Nucleus accumbens (tissue), 56 donors: Measurements from ENCODE around the gene ASCC3.
"Not testable (repeated sequence)": the region's sequence is repeated elsewhere in the genome, so short reads cannot be mapped to it uniquely, and the experiment has no call there.

Experiments used
- DNase-seq, 56 donors: peaks; one replicate each; lab custom pipeline; 2025; lab: John Stamatoyannopoulos, UW

ASCC3 gene

DNA sequence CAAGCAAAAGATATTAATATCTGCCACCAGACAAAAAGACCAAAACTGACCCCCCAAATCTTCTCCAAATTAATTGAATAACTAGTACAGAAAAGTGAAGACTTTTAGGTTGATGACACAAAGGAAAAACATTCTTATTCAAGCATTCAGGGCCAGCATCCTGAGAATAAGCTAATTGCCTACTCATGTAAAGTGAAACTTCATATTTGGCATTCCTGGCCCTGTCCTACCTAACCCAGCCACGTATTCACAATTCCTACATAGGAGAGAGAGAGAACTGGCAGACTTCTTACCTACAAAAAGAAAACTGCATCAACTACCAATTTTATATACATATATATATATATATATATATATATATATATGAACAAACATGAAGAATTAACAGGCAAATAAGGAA lies 4.9 kb upstream of the ASCC3 start:
- no peak for DNase-seq

DNA sequence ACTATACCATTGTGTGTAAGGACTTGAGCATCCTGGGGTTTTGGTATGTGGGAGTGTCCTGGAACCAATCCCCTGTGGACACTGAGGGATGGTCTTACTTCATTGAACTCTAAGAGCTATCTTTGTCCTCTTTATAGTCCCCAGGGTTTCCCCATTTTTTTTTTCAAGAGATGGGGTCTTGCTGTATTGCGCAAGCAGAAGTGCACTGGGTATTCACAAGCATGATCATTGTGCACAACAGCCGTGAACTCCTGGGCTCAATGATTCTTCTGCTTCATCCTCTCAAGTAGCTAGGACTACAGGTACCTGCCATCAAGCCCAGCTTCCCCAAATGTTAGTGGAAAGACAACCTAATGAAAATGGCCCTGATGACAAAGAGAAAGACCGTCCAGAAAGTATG lies 2.2 kb upstream of the ASCC3 start:
- no peak for DNase-seq

DNA sequence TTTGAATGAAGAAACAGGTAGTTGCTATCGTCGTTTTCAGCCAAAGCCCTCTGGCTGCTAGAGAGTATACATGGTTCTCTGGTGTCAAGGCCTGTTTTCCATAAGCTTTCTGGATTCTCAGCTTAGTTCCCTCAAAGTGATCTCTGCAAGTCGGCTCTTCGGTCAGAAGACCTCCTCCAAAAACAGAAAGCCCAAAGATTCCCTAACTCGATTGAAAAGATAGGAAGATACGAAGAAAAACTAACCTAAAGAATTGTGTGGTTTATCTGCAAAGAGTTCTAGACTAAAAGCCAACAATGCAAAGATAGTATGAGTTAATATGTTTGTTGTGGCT lies 545 bp upstream of the ASCC3 start:
- DNase-seq: no peak

DNA sequence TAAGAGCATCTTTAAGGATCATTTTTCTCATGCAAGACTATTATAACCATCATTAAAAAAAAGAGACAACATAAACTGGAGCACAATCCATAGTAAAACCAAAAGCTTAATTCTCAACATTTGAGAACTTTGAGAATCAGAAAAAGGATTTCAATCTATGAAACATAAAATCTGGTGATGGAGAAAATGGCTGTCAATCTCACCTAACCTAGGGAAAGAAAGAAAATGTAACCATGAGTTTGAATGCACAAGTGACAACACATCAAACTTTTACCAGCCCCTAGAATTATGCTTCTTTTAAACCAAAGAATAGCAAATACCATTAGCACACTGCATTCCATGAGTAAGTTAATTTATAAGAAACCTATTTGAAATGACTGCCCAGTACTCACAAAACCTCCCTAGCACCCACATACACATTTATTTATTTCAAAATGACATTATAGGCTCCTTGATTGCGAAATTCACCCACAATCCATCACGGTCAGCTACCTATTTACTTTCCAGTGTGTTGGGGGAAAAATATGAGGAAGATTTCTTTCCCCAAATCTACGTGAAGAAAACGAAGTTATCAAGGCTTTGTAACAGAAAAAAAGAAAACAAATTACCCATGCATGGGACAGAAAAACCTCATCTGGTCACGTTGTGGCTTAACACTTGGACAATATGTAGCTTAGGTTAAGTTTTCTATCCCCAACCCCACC lies 828 bp downstream of the ASCC3 start:
- no peak for DNase-seq

DNA sequence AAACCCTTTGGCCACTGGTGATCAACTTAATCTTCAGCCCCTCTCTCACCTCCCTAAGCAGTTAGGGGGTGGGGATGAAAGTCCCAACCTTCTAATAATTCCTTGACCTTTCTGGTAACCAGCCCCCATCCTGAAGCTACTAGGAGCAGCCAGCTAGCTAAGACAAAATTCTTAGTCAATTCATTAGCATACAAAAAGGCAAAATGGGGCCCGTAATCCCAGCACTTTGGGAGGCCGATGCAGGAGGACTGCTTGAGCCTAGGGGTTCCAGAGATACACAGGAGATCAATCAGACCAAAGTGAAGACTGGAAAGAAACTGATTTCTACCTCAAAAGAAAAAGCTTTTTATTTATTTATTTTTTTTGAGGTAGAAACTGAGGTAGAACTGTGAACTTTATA lies 1.8 kb downstream of the ASCC3 start:
- DNase-seq: no peak

DNA sequence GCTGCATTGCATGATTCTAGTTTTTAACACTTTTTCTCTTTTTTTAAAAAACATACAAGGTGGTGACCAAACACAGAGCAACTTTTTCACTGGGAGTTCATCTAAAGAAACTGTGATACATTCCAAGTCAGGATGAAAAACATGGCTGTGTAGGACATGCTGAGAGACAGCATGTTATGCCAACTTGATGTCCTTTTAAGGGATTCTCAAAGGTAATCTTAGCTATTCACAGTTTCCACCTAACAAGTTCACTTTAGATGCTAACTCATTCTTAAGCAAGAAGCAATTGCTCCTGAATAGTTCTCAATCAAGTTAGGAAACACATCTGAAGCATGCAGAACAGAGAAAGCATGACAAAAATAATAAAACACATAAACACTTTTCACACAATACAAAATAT lies 3.3 kb downstream of the ASCC3 start:
- no peak for DNase-seq

DNA sequence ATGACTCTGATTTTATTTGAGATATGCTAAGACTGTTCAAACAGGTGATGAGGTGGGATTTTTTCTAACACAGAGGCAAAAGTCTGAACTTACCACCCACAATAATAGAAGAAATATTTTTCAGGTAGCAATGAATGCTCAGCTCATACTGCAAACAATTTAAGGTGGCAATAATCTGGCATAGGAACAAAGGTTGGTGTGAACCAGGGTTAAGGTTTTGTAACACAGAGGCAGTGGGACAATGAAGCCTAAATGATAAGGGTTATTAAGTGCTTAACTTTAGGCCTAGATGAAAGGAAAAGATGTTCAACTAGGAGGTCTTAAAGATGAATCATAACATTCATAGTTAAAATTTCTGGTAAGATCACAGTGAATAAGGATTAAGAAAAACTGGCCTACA lies 4.9 kb downstream of the ASCC3 start:
- no peak for DNase-seq

DNA sequence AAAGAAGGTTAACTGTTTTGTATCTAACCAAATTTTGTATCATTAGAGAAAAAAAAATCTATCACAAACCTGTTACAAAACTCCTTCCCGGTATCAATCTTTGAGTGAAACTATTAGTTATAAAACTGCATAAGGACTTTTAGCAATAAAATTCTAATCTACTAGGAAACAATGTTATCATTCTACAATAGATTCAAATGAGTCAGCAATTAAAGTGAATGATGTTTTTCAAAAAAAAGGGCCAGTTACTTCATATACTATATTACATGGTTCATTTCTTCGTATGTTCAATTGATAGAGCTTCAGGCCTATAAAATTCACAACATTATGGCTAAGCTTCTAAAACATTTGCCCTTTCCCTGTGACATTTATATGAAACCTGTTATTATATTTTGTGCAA lies 15.6 kb downstream of the ASCC3 start:
- DNase-seq: no peak

DNA sequence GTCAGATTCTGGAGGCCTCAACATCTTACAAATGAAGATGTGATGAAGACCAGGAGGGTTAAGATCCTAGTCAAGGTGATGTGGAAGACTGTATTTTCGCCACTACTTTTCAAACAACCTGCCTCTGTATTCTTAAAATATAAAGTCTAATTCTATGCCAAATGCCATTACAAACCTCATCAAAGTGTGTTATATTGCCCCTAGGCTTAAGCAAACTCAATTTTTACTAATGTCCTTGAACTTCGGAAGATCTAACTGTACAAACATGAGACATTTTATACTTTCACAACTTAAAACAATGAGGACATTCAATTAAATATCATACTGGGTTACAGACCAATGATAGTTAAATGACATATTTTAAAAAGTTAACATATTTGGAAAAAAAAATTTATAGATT lies 19.1 kb downstream of the ASCC3 start:
- DNase-seq: no peak

DNA sequence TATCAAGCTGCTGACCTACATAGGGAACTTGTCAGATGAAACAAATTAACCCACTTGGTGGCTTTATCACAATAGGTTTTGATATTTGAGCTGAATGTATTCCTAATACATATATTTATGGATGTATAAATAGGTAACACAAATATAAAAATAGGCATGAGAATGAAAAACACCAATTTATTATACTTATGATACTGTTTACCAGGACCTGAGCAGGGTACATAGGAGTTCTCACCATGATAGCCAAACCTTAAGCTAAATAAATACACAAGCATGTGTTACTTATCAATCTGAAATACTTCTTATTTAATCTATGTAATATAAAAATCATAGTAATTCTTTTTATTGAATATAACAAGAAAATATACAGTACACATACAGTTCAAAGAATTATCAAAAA lies 25.0 kb downstream of the ASCC3 start:
- no peak for DNase-seq

DNA sequence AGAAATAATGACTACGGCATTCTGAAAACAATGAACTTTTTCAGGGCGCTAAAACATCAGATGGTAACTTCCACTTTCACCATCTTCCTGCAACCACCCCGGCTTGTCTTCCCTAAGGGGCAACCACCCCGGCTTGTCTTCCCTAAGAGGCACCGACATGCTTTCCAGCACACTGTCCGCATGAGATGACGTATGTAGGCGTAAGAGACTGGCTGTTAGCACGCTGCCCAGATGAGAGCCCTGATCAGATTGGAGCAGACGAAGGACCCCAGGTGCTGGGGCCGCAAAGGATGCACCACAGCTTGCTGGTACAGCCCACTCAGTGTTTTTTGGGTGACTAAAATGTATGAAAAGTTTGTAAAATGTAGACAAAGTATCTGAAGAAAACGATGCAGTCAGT lies 29.3 kb downstream of the ASCC3 start:
- no peak for DNase-seq

DNA sequence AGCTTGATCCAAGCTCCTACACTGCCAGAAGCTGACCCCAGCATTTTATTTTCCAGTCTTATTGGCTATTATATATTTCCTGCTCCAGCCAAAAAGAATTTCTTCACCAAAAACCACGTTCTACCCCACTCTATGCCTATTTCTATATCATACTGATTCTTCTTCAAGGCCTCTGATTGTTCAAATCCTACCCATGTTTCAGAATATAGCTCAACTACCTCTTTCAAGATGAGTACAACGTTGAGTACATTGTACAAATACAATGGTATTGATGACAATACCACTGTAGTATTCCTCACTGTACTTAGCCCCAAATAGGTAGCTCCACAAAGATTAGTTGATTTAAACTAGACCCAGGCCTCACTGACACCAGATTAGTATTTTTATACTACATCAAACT lies 31.0 kb downstream of the ASCC3 start:
- no peak for DNase-seq

DNA sequence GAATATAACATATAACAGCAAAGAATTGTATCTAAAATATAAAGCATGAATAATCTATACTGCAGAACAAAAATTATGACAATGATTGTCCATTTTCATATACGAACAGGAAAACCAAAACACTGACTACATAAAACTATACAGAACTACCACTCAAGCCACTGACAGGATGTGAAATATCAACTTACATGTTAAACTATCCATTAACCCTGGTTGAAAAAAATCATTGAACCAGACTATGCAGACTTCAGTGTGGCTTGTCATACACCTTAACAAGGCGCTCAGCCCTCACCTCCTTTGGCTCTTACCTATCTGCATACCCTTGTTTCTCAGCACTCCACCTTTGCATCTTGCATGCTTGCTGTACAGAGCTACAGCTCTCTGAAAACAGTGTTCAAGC lies 34.9 kb downstream of the ASCC3 start:
- DNase-seq: no peak

DNA sequence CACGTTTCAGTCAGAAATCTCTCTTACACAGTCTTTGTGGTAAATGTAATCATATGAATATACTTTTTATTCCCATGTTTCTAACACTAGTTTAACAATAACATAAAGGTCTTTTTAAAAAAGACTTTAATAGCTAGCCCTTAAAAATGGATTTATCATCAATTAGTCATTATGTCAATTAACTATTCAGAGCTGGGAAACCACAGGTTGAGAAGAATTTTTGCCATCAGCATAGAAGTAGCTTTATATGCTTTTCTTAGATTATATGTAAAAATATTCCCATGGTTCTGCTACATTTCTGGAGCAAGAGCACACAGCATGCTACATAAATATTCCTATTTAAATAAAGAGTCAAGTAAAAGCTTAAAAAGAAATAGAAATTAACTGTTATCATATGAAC lies 35.5 kb downstream of the ASCC3 start:
- no peak for DNase-seq

DNA sequence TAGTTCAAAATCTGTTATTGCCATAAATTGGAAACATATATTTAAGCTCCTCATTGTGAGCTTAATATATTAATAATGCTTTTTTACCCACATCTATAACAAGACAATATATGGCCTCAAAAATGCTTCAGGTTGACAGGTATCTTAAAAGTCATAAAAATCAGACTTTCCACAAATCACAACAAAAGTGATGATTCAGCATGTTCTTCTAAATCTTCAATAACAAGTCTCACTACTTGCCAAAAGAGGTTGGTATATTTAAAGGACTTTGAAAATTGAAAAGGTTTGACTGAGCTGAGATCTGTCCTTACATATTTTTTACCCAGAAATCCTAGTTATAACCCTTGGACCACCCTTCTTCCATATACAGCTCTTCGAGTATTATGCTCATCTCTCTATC lies 41.7 kb downstream of the ASCC3 start:
- DNase-seq: no peak

DNA sequence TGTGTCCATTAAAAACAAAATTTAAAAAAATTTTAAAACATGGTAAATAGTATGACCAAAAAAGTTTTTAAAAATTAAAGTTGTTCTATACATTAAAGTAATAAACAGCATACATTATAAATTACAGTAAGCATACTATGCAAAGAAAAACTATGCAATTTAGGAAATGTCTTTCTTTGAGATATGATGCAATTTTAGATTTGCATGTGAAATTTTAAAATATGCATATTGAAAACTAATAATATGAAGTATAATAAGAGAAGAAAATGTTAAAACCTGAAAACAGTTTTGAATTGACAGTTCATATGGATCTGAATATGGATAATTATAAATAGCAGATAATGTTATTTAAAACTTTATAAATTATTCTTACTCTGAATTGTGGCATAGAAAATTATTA lies 43.1 kb downstream of the ASCC3 start:
- no peak for DNase-seq

DNA sequence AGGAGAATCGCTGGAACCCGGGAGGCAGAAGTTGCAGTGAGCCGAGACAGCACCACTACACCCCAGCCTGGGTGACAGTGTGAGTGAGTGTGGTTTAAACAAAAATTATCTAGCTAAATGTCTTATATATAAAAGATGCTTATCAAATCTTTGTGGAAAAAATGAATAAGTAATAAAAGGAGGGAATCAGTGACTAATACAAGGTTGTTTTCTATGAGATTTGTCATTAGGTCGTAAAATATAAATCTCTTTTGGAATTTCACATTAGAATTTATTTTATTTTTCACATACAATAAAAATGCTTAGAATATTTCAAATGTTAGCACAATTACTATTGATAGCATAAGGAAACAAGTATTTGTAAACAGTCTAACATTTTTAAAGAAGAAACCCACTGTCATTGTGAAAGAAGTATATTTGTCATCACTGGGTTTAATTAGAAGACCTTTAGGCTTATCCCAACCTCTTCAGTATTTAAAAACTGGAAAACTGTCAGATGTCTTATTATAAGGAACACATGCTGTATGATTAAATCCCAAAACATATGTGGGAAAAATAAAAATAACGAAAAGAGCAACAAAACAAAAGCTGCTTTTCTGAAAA lies 47.1 kb downstream of the ASCC3 start:
- DNase-seq: no peak

DNA sequence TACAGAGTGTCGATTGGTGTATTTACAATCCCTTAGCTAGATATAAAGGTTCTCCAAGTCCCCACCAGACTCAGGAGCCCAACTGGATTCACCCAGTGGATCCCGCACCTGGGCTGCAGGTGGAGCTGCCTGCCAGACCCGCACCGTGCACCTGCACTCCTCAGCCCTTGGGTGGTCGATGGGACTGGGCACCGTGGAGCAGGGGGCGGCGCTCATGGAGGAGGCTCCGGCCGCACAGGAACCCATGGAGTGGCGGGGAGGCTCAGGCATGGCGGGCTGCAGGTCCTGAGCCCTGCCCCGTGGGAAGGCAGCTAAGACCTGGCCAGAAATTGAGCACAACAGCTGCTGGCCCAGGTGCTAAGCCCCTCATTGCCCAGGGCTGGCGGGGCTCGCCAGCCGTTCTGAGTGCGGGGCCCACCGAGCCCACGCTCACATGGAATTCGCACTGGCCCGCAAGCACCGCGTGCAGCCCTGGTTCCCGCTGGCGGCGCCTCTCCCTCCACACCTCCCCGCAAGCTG lies 52.0 kb downstream of the ASCC3 start:
- not testable (repeated sequence) for DNase-seq

DNA sequence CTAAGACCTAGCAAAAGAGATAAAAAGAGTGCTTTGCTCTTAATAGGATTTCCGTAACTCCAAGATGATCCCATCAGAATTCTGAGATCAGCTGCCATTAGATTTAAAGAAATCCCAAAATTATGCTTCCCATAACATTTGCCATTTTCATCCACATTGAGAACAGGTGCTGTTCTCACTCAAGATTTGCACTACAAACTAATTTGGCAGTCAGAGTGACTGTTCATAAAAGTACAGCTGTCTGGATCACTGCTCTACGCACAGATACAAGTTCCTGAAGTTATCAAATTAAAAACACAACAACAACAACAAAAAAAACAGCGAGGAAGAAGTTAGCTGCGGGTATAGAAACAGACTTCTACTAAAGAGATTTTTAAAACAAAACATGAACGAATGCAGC lies 58.1 kb downstream of the ASCC3 start:
- no peak for DNase-seq

DNA sequence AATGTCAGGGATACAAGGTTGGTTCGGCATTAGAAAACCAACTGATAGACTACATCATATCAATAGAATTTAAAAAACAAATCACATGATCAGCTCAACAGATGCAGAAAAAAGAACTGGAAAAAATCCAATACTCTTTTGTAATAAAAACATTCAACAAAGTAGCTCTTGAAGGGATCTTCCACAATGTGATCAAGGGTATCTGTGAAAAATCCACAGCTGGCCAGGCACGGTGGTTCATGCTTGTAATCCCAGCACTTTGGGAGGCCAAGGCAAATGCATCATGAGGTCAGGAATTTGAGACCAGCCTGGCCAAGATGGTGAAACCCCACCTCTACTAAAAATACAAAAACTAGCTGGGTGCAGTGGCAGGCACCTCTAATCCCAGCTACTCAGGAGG lies 63.1 kb downstream of the ASCC3 start:
- DNase-seq: no peak

DNA sequence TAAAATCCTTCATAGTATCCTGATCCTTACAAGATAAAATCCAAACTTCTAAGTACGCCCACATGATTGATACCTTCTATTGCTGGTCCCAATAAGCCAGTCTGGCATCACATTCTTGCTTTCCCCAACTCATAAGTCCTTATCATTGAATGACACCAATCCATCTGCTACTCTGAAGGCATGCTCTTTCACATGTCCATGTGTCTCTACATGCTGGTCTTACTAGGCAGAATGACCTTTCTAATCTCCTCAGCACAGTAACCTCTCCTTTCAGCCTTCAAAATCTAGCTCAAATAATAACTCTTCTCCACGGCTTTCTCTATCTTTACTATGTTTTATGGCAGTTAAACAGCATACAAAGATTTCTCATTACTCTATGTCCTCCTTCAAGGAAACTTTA lies 71.1 kb downstream of the ASCC3 start:
- no peak for DNase-seq

DNA sequence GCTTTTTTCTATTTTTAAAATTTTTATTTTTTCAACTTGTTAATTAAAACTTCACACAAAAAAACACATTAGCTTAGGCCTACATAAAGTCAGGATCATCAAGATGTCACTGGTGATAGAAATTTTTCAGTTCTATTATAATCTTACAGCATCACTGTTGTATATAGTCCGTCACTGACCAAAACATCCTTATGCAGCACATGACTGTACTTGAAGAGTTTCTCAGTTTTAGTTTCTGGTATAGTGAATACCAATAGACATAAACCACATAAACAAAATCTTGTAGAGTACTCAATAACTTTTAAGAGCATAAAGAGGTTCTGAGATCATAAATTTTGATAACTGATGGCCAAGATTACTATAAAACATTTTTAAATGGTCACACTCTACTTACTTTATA lies 71.8 kb downstream of the ASCC3 start:
- no peak for DNase-seq
